ENCODE results near the gene EPHA3. TPM values are rescaled to one million over a fixed set of nuclear protein-coding genes. Genes with fewer than 3 reads are reported as not detected.

EPHA3 gene
- total RNA-seq, 1 experiment from 2014 or later = not detected

GRCh38 chr3:89171687-89172545 is 64.5 kb downstream of the EPHA3 start:
- DNase-seq = no peak
- Histone ChIP-seq H3K9me3 (no peaks in the 10 kb centered on the region), H3K36me3 (ENCODE audit: control insufficient read depth, insufficient read depth, low read length) (no peaks in the 10 kb centered on the region), H3K4me1 (no peaks in the 10 kb centered on the region), H3K27me3 (replicated peaks; ENCODE audit: control insufficient read depth, insufficient read depth, low read length) (no peaks in the 10 kb centered on the region), H3K4me3 (ENCODE audit: low read depth, low read length) (no peak overlapping the region)
- Mint-ChIP-seq H3K9me3 (ENCODE audit: unreplicated experiment) (no peaks in the 10 kb centered on the region), H3K27ac (ENCODE audit: unreplicated experiment) (no peak overlapping the region), H3K4me3 (ENCODE audit: unreplicated experiment) (no peak overlapping the region), H3K27me3 (ENCODE audit: insufficient read depth, unreplicated experiment) (no peaks in the 10 kb centered on the region), H3K4me1 (ENCODE audit: low read depth, unreplicated experiment) (no peaks in the 10 kb centered on the region), H3K36me3 (ENCODE audit: insufficient read depth, unreplicated experiment) (no peaks in the 10 kb centered on the region)
- CTCF ChIA-PET = no interaction called here
- intact Hi-C loops (cut with micrococcal nuclease; ENCODE audit: unreplicated experiment) = no loop called here
- no peak for TF ChIP-seq CTCF (IDR thresholded peaks at IDR 0.05; ENCODE audit: insufficient read depth in 1 of 2, low read depth in 1 of 2, low read length in 1 of 2, severe bottlenecking in 1 of 2, unreplicated experiment in 1 of 2)
- BruUV-seq (replicated peaks) = no TSS peak
- POLR2A ChIA-PET = no interaction called here

GRCh38 chr3:89173546-89173945 is 66.1 kb downstream of the EPHA3 start:
- Histone ChIP-seq H3K4me1 (no peaks in the 10 kb centered on the region), H3K4me3 (ENCODE audit: low read depth, low read length) (no peak overlapping the region), H3K27me3 (replicated peaks; ENCODE audit: control insufficient read depth, insufficient read depth, low read length) (no peaks in the 10 kb centered on the region), H3K9me3 (no peaks in the 10 kb centered on the region), H3K36me3 (ENCODE audit: control insufficient read depth, insufficient read depth, low read length) (no peaks in the 10 kb centered on the region)
- H3K9me3 Mint-ChIP-seq (ENCODE audit: unreplicated experiment) = no peaks in the 10 kb centered on the region
- H3K36me3 Mint-ChIP-seq (ENCODE audit: insufficient read depth, unreplicated experiment) = no peaks in the 10 kb centered on the region
- H3K4me3 Mint-ChIP-seq (ENCODE audit: unreplicated experiment) = no peak overlapping the region
- BruUV-seq (replicated peaks) = no TSS peak
- ChIA-PET POLR2A (no interaction called here), CTCF (no interaction called here)
- no peaks in the 10 kb centered on the region for H3K27me3 Mint-ChIP-seq (ENCODE audit: insufficient read depth, unreplicated experiment)
- H3K27ac Mint-ChIP-seq (ENCODE audit: unreplicated experiment) = no peak overlapping the region
- DNase-seq = no peak
- no peak for TF ChIP-seq CTCF (IDR thresholded peaks at IDR 0.05; ENCODE audit: insufficient read depth in 1 of 2, low read depth in 1 of 2, low read length in 1 of 2, severe bottlenecking in 1 of 2, unreplicated experiment in 1 of 2)
- H3K4me1 Mint-ChIP-seq (ENCODE audit: low read depth, unreplicated experiment) = no peaks in the 10 kb centered on the region
- intact Hi-C loops (cut with micrococcal nuclease; ENCODE audit: unreplicated experiment) = no loop called here

GRCh38 chr3:89179355-89180001 is 72.1 kb downstream of the EPHA3 start:
- Mint-ChIP-seq H3K27me3 (ENCODE audit: insufficient read depth, unreplicated experiment) (no peaks in the 10 kb centered on the region), H3K4me1 (ENCODE audit: low read depth, unreplicated experiment) (no peaks in the 10 kb centered on the region), H3K4me3 (ENCODE audit: unreplicated experiment) (no peak overlapping the region), H3K9me3 (ENCODE audit: unreplicated experiment) (no peaks in the 10 kb centered on the region), H3K36me3 (ENCODE audit: insufficient read depth, unreplicated experiment) (no peaks in the 10 kb centered on the region), H3K27ac (ENCODE audit: unreplicated experiment) (no peak overlapping the region)
- TF ChIP-seq CTCF (IDR thresholded peaks at IDR 0.05; ENCODE audit: insufficient read depth in 1 of 2, low read depth in 1 of 2, low read length in 1 of 2, severe bottlenecking in 1 of 2, unreplicated experiment in 1 of 2) = no peak
- no TSS peak for BruUV-seq (replicated peaks)
- no peak for DNase-seq
- no peaks in the 10 kb centered on the region for H3K9me3 ChIP-seq
- intact Hi-C loops (cut with micrococcal nuclease; ENCODE audit: unreplicated experiment) = no loop called here
- no peaks in the 10 kb centered on the region for H3K27me3 ChIP-seq (replicated peaks; ENCODE audit: control insufficient read depth, insufficient read depth, low read length)
- no peaks in the 10 kb centered on the region for H3K4me1 ChIP-seq
- ChIA-PET CTCF (no interaction called here), POLR2A (no interaction called here)
- H3K4me3 ChIP-seq (ENCODE audit: low read depth, low read length) = no peak overlapping the region
- H3K36me3 ChIP-seq (ENCODE audit: control insufficient read depth, insufficient read depth, low read length) = no peaks in the 10 kb centered on the region
